ENCODE data around the gene C1orf21.

Gene C1orf21

DNA sequence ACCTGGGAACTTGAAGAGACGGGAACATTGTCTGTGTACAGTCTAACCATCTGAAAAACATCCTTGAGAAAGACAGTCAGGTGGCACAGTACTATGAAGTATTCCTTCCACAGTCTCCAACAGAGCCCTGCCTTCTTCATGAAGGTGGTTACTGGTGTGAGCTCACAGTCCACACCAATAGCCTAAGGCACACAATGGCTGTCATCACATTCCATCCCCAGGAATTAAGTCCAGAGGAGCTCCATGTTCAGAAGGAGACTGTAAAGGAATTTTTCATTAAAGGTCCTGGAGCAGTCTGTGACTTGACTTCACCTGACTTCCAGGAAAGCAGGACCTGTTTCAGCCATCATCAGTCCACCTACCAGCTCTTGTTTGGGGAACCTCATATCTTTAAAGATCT, 180.2 kb downstream of the C1orf21 start:
- in situ Hi-C loops (cut with HindIII; ENCODE audit: low pct_ligation_motif_present, low sequenced_read_pairs): no loop called here
- H3K27ac ChIP-seq: no peak overlapping the region
- H3K4me3 ChIP-seq (ENCODE audit: low read depth, low read length): no peak overlapping the region
- TF ChIP-seq, protein P1, sequence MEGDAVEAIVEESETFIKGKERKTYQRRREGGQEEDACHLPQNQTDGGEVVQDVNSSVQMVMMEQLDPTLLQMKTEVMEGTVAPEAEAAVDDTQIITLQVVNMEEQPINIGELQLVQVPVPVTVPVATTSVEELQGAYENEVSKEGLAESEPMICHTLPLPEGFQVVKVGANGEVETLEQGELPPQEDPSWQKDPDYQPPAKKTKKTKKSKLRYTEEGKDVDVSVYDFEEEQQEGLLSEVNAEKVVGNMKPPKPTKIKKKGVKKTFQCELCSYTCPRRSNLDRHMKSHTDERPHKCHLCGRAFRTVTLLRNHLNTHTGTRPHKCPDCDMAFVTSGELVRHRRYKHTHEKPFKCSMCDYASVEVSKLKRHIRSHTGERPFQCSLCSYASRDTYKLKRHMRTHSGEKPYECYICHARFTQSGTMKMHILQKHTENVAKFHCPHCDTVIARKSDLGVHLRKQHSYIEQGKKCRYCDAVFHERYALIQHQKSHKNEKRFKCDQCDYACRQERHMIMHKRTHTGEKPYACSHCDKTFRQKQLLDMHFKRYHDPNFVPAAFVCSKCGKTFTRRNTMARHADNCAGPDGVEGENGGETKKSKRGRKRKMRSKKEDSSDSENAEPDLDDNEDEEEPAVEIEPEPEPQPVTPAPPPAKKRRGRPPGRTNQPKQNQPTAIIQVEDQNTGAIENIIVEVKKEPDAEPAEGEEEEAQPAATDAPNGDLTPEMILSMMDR (IDR thresholded peaks at IDR 0.05; ENCODE audit: low read depth, low read length, missing control alignments): no peak
- H3K27me3 ChIP-seq (replicated peaks): no peaks in the 10 kb centered on the region
- no peaks in the 10 kb centered on the region for H3K36me3 ChIP-seq (replicated peaks)
- no peak for DNase-seq

DNA sequence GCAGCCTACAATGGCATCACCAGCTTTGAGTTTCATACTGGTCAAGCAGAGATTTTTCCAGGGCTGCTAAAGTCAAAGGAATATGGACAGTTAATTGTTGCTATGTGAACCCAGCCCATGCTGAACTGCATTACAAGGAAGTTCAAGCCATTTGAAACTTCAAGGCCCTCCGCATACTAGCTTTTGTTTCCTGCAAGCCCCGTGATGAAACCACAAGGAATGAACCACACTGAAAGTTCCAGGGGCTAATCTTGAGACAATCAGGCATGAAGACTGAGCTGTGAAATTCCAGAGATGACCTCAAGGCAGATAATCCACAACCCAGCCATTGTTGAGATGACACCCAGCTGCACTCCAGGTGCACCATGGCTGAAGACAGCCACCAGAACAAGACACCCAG, 180.8 kb downstream of the C1orf21 start:
- Histone ChIP-seq H3K4me3 (ENCODE audit: low read depth, low read length) (no peak overlapping the region), H3K27me3 (replicated peaks) (no peaks in the 10 kb centered on the region), H3K36me3 (replicated peaks) (no peaks in the 10 kb centered on the region), H3K27ac (no peak overlapping the region)
- in situ Hi-C loops (cut with HindIII; ENCODE audit: low pct_ligation_motif_present, low sequenced_read_pairs): no loop called here
- TF ChIP-seq, protein P1 (IDR thresholded peaks at IDR 0.05; ENCODE audit: low read depth, low read length, missing control alignments): no peak
- peak; percentile 84 for DNase-seq

DNA sequence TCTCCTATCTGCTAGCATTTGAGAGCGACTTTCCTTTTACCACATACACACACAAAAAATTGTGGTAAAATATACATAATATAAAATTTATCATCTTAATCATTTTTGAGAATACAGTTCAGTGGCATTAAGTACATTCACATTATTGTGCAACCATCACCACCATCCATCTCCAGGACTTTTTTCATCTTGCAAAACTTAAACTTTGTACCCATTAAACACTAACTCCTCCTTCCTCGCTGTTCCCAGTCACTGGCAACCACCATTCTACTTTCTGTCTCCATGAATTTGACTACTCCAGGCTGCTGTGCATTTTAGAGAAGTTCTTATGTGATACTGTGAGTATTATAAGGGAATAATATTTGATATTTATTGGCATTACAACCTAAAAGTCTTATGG, 181.3 kb downstream of the C1orf21 start:
- H3K4me3 ChIP-seq (ENCODE audit: low read depth, low read length): no peak overlapping the region
- no peaks in the 10 kb centered on the region for H3K27me3 ChIP-seq (replicated peaks)
- TF ChIP-seq, protein P1 (IDR thresholded peaks at IDR 0.05; ENCODE audit: low read depth, low read length, missing control alignments): no peak
- DNase-seq: no peak
- no peaks in the 10 kb centered on the region for H3K36me3 ChIP-seq (replicated peaks)
- H3K27ac ChIP-seq: no peak overlapping the region
- in situ Hi-C loops (cut with HindIII; ENCODE audit: low pct_ligation_motif_present, low sequenced_read_pairs): no loop called here

DNA sequence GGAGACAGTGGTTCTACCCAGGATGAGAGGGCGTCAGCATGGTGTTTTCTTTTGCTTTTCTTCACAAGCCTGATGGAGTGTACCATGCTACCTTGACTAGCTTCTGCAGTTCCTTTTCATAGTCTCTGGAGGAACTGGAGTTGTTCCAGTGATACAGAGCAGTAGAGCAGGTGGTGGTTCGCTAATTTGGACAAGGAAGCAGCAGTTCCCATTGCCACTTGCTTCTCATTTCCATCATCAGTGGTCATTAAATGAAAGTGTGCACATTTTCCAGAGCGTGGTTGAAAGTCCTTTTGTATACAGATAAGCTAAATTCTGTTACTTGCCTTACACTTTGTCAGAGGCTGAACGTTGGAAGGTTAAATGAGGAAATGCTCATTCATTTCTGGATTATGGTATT, 182.3 kb downstream of the C1orf21 start:
- no peaks in the 10 kb centered on the region for H3K36me3 ChIP-seq (replicated peaks)
- no peak overlapping the region for H3K4me3 ChIP-seq (ENCODE audit: low read depth, low read length)
- H3K27ac ChIP-seq: no peak overlapping the region
- TF ChIP-seq, protein P1 (IDR thresholded peaks at IDR 0.05; ENCODE audit: low read depth, low read length, missing control alignments): no peak
- in situ Hi-C loops (cut with HindIII; ENCODE audit: low pct_ligation_motif_present, low sequenced_read_pairs): no loop called here
- no peaks in the 10 kb centered on the region for H3K27me3 ChIP-seq (replicated peaks)
- no peak for DNase-seq

DNA sequence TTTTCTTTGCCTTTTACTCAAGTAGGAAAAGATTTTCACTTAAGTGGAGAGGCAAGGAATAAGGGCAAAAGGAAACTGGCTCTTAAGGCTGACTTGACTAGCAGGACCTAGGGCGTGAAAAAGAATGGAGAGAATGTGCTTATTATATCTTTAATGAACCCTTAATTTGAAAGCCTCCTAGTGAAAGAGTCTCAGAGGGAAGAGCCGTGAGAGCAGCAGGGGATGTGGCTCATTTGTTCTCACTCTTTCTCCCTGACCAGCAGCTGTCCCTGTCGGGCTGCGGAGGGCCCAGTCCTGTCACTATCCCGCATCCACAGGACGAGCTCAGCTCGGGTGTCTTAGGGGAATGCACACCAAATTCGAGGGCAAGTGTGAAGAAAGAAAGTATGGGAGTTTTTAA, 187.8 kb downstream of the C1orf21 start:
- in situ Hi-C loops (cut with HindIII; ENCODE audit: low pct_ligation_motif_present, low sequenced_read_pairs): no loop called here
- Histone ChIP-seq H3K27me3 (replicated peaks) (no peaks in the 10 kb centered on the region), H3K36me3 (replicated peaks) (no peaks in the 10 kb centered on the region), H3K27ac (no peak overlapping the region), H3K4me3 (ENCODE audit: low read depth, low read length) (no peak overlapping the region)
- no peak for DNase-seq
- TF ChIP-seq, protein P1 (IDR thresholded peaks at IDR 0.05; ENCODE audit: low read depth, low read length, missing control alignments): no peak

DNA sequence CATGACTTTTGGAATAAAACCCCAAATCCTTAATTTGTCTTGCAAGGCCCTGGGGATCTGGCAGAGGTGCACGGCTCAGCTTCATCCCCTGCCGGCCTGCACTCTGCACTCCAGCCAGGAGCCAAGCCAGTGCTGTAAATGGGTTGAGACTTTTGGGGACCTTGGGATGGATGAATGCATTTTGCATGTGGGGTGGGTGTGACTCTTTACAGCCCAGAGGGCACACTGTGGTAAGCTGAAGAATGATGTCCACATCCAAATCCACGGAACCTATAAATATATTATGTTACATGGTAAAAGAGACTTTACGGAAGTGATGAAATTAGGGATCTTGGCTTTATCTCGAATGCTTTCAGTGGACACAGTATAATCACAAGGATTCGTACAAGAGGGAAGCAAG, 190.0 kb downstream of the C1orf21 start:
- no peaks in the 10 kb centered on the region for H3K36me3 ChIP-seq (replicated peaks)
- H3K27me3 ChIP-seq (replicated peaks): no peaks in the 10 kb centered on the region
- no peak for DNase-seq
- TF ChIP-seq, protein P1 (IDR thresholded peaks at IDR 0.05; ENCODE audit: low read depth, low read length, missing control alignments): no peak
- no peak overlapping the region for H3K27ac ChIP-seq
- no peak overlapping the region for H3K4me3 ChIP-seq (ENCODE audit: low read depth, low read length)
- in situ Hi-C loops (cut with HindIII; ENCODE audit: low pct_ligation_motif_present, low sequenced_read_pairs): no loop called here

Data from brain microvascular endothelial cell (primary cell).